AG04450 (cell line): Measurements from ENCODE around the gene C6orf132. TPM values are rescaled to one million over a fixed set of nuclear protein-coding genes. Genes with fewer than 3 reads are reported as not detected.

ENCODE experiments used
- CTCF ChIA-PET: fragments of 300-600, 350-600 bp; formaldehyde crosslinking; extraction: SDS; loops from one replicate; lab custom pipeline; 2022; ENCODE audit warnings: antibody characterized with exemption, inconsistent platforms; lab: Charles Lee
- POLR2A ChIA-PET: fragments of 350-600 bp; formaldehyde crosslinking; extraction: SDS; loops from one replicate; lab custom pipeline; 2021; ENCODE audit warnings: antibody characterized with exemption, inconsistent platforms; lab: Yijun Ruan, JAX
- DNase-seq: peaks from one replicate; pipeline ENCODE4 v3.0.0-alpha.2; 2011; ENCODE audit warnings: low read depth, low spot score
- H3K27ac ChIP-seq: one replicate; pipeline ENCODE4 v1.5.1; 2012; ENCODE audit warnings: low read depth, low read length, control low read depth
- H3K27me3 ChIP-seq: one replicate; pipeline ENCODE4 v1.6.0; 2012; ENCODE audit warnings: low read length; ENCODE audit not compliant: control insufficient read depth, insufficient read depth
- H3K4me3 ChIP-seq: 2 replicates; pipeline ENCODE4 v1.5.1; 2011; ENCODE audit warnings: mild to moderate bottlenecking, low read depth, low read length, control low read depth
- H3K9me3 ChIP-seq: 2 replicates; pipeline ENCODE4 v1.5.1; 2012; ENCODE audit warnings: low read length; ENCODE audit not compliant: control insufficient read depth, insufficient read depth
- polyA plus RNA-seq: library from polyadenylated mRNA; depleted of rRNA; stranded (reverse); fragments of >200 nt; gene quantifications from 2 replicates; pipeline ENCODE4 v1.2.3, GENCODE V29; 2011
- TF ChIP-seq, protein P1 (sequence below): IDR thresholded peaks from 2 replicates; pipeline ENCODE4 v1.5.1; 2011; ENCODE audit warnings: low read depth, low read length, control low read depth, inconsistent platforms

The C6orf132 gene
- polyA plus RNA-seq, 1 experiment, result 0.68 TPM

- TF ChIP-seq, protein P1, sequence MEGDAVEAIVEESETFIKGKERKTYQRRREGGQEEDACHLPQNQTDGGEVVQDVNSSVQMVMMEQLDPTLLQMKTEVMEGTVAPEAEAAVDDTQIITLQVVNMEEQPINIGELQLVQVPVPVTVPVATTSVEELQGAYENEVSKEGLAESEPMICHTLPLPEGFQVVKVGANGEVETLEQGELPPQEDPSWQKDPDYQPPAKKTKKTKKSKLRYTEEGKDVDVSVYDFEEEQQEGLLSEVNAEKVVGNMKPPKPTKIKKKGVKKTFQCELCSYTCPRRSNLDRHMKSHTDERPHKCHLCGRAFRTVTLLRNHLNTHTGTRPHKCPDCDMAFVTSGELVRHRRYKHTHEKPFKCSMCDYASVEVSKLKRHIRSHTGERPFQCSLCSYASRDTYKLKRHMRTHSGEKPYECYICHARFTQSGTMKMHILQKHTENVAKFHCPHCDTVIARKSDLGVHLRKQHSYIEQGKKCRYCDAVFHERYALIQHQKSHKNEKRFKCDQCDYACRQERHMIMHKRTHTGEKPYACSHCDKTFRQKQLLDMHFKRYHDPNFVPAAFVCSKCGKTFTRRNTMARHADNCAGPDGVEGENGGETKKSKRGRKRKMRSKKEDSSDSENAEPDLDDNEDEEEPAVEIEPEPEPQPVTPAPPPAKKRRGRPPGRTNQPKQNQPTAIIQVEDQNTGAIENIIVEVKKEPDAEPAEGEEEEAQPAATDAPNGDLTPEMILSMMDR, result no peak
- Histone ChIP-seq H3K27ac (no peak overlapping the region), H3K4me3 (no peak overlapping the region), H3K9me3 (no peaks in the 10 kb centered on the region), H3K27me3 (no peaks in the 10 kb centered on the region)
- no peak for DNase-seq
- POLR2A ChIA-PET, result no interaction called here
- CTCF ChIA-PET, result interaction anchor here (1.0 to 15.9 kb wide), 2 partner anchors 136 to 469 kb away, joined by 5 to 172 read pairs; no protein-coding TSS in a partner anchor
These were observed 64.0 kb downstream of the C6orf132 start for GRCh38 chr6:42078386-42078785.

DNA sequence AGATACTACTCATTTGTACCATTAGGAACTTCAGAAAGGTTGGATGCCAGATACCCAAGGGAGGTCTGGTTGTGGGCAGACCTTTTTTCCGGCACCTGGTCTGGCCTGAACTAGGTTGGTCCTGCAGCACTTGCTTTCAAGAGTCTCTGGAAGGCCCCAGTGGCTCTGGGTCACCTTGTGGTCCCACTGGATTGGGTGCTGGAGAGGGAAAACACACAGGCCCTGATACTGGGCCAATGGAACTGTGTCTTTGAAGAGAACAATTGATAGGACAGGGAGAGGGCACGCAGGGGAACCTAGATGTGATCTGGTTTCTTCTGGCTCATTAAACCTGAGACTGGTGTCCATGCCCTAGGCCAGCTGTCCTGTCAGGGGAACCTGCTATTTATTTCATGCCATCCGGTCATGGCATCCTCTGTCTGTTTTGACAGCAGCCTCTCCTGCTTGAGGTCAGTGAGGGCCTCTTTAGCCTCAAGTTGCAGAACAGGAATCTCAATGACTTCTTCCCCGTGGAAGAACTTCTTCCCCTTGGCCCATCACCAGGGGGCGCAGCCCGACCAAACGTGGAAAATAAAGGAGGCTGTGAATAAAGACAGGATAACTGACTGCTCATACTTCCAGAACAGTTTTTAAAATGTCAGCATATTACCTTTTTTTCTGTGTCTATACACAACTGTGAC, 67.1 kb downstream of the C6orf132 start:
- Histone ChIP-seq H3K4me3 (no peak overlapping the region), H3K27ac (no peak overlapping the region), H3K27me3 (no peaks in the 10 kb centered on the region), H3K9me3 (no peaks in the 10 kb centered on the region)
- ChIA-PET POLR2A (interaction anchor here (1.2 kb wide), 1 partner anchor 90 kb away, joined by 3 read pairs; no protein-coding TSS in a partner anchor), CTCF (interaction anchor here (0.6 to 15.9 kb wide), 9 partner anchors 9 to 482 kb away, joined by 3 to 172 read pairs (median 8); no protein-coding TSS in a partner anchor)
- peak; percentile 37 for DNase-seq
- TF ChIP-seq, protein P1, result peak; percentile 94

DNA sequence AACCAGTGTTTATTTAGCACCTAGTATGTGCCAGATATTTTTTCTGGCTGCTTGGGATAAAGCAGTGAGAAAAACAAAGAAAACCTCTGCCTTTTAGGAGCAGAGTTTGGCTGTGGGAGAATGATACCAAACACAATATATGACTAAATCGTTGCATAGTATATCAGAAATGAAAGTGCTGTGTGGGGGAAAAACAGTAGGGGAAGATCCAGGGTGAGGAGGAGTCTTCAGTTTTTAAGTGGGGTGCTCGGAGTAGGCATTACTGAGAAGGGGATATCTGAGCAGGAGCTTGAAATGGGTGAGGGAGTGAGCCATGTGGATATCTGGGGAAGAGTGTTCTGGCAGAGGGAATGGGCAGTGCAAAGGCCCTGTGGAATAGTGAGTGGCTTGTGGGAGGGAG, 69.1 kb downstream of the C6orf132 start:
- POLR2A ChIA-PET, result interaction anchor here (1.2 kb wide), 1 partner anchor 141 kb away, joined by 5 read pairs; no protein-coding TSS in a partner anchor

GRCh38 chr6:42071881-42072583, 70.4 kb downstream of the C6orf132 start:
- H3K9me3 ChIP-seq, result no peaks in the 10 kb centered on the region
- ChIA-PET POLR2A (interaction anchor here (1.2 kb wide), 1 partner anchor 143 kb away, joined by 5 read pairs; no protein-coding TSS in a partner anchor), CTCF (interaction anchor here (3.6 to 15.9 kb wide), 2 partner anchors 93 to 142 kb away, joined by 24 to 172 read pairs; no protein-coding TSS in a partner anchor)
- H3K27ac ChIP-seq, result no peak overlapping the region
- no peak overlapping the region for H3K4me3 ChIP-seq
- DNase-seq, result no peak
- no peaks in the 10 kb centered on the region for H3K27me3 ChIP-seq
- TF ChIP-seq, protein P1, result no peak

More for the DNA sequence above, 69.1 kb downstream of the C6orf132 start:
- CTCF ChIA-PET, result interaction anchor here (1.1 to 15.9 kb wide), 7 partner anchors 13 to 474 kb away, joined by 3 to 172 read pairs (median 8); partner anchors contain the start of genes BYSL and MED20
- Histone ChIP-seq H3K27me3 (no peaks in the 10 kb centered on the region), H3K9me3 (no peaks in the 10 kb centered on the region), H3K4me3 (no peak overlapping the region), H3K27ac (no peak overlapping the region)
- no peak for DNase-seq
- TF ChIP-seq, protein P1, result no peak
